IMR-90 (cell line): ENCODE results near the gene HASPIN. TPM values are rescaled to one million over a fixed set of nuclear protein-coding genes. Genes with fewer than 3 reads are reported as not detected.

Source experiments
- ATAC-seq: fragments of 200-7000 bp; cut with Tn5 transposase; 2 replicates; pipeline ENCODE4 v1.9.1; 2020; ENCODE audit warnings: low read depth, mild to moderate bottlenecking, moderate library complexity
- BruUV-seq: library from RNA; stranded (reverse); fragments of 400-500 nt; replicated peaks from 2 replicates; lab custom pipeline; 2021; lab: Mats Ljungman, UMichigan
- CTCF ChIA-PET: fragments of 300-600 bp; formaldehyde crosslinking; extraction: SDS; loops from one replicate; lab custom pipeline; 2021; ENCODE audit warnings: antibody characterized with exemption; lab: Yijun Ruan, JAX
- POLR2A ChIA-PET: fragments of 300-600 bp; sonication (Branson Sonifier 250); formaldehyde crosslinking; loops from one replicate; lab custom pipeline; 2022; ENCODE audit warnings: antibody characterized with exemption; ENCODE audit not compliant: unreplicated experiment; lab: Charles Lee
- DNase-seq: peaks from one replicate; pipeline ENCODE4 v3.0.0; 2013
- H2AFZ ChIP-seq: replicated peaks from 2 replicates; pipeline ENCODE3; 2013; ENCODE audit warnings: low read length, mild to moderate bottlenecking; ENCODE audit not compliant: poor library complexity
- H2AK5ac ChIP-seq: 2 replicates; pipeline ENCODE4 v1.6.1; 2013; ENCODE audit warnings: low read depth, low read length, inconsistent platforms
- H2AK9ac ChIP-seq: replicated peaks from 2 replicates; pipeline ENCODE3; 2013; ENCODE audit warnings: mild to moderate bottlenecking, low read depth, low read length, moderate library complexity; ENCODE audit not compliant: poor library complexity
- H2BK120ac ChIP-seq: 2 replicates; pipeline ENCODE4 v1.6.1; 2013; ENCODE audit warnings: low read depth, low read length, inconsistent platforms
- H2BK15ac ChIP-seq: 3 replicates; pipeline ENCODE4 v1.6.1; 2013; ENCODE audit warnings: low read depth, low read length, inconsistent platforms
- H2BK20ac ChIP-seq: 2 replicates; pipeline ENCODE4 v1.6.1; 2013; ENCODE audit warnings: low read depth, mild to moderate bottlenecking, inconsistent platforms, low read length, moderate library complexity
- H2BK5ac ChIP-seq: 2 replicates; pipeline ENCODE4 v1.6.1; 2013; ENCODE audit warnings: mild to moderate bottlenecking, low read depth, low read length, inconsistent platforms; ENCODE audit not compliant: poor library complexity, severe bottlenecking
- H3K14ac ChIP-seq: replicated peaks from 2 replicates; pipeline ENCODE4 v1.6.1; 2013; ENCODE audit warnings: low read depth, low read length, inconsistent platforms
- H3K18ac ChIP-seq: 2 replicates; pipeline ENCODE4 v1.6.1; 2013; ENCODE audit warnings: low read depth, low read length, control low read depth
- H3K23ac ChIP-seq: 2 replicates; pipeline ENCODE4 v1.6.1; 2013; ENCODE audit warnings: low read depth, low read length, inconsistent platforms
- H3K27ac ChIP-seq: 2 replicates; pipeline ENCODE4 v1.5.1; 2013; ENCODE audit warnings: mild to moderate bottlenecking, control low read depth, low read length; ENCODE audit not compliant: insufficient read depth
- H3K27me3 ChIP-seq: 2 replicates; pipeline ENCODE4 v1.6.1; 2013; ENCODE audit warnings: low read length; ENCODE audit not compliant: control insufficient read depth, insufficient read depth
- H3K36me3 ChIP-seq: 2 replicates; pipeline ENCODE4 v1.6.1; 2013; ENCODE audit warnings: low read length, mixed read lengths; ENCODE audit not compliant: control insufficient read depth, insufficient read depth
- H3K4ac ChIP-seq: 2 replicates; pipeline ENCODE4 v1.6.1; 2013; ENCODE audit warnings: low read depth, low read length, inconsistent platforms
- H3K4me1 ChIP-seq: 2 replicates; pipeline ENCODE4 v1.6.1; 2013; ENCODE audit warnings: low read length, mixed read lengths; ENCODE audit not compliant: control insufficient read depth, insufficient read depth
- H3K4me2 ChIP-seq: 2 replicates; pipeline ENCODE4 v1.6.1; 2013; ENCODE audit warnings: low read depth, mild to moderate bottlenecking, control low read depth, low read length, moderate library complexity
- H3K4me3 ChIP-seq: 2 replicates; pipeline ENCODE4 v1.5.1; 2013; ENCODE audit warnings: low read depth, mild to moderate bottlenecking, control low read depth, low read length, moderate library complexity; ENCODE audit not compliant: insufficient read depth
- H3K56ac ChIP-seq: 2 replicates; pipeline ENCODE4 v1.6.1; 2013; ENCODE audit warnings: low read length, inconsistent platforms; ENCODE audit not compliant: insufficient read depth; ENCODE audit errors: extremely low read depth
- H3K79me1 ChIP-seq, 2 experiments: 2 replicates each; pipeline ENCODE4 v1.6.1; 2013; ENCODE audit warnings: low read length in 2 of 2, inconsistent platforms in 1 of 2, low read depth in 1 of 2
- H3K9ac ChIP-seq: 2 replicates; pipeline ENCODE4 v1.6.1; 2013; ENCODE audit warnings: low read depth, low read length, control low read depth
- H3K9me1 ChIP-seq: 2 replicates; pipeline ENCODE4 v1.6.1; 2013; ENCODE audit warnings: low read length, inconsistent platforms; ENCODE audit not compliant: insufficient read depth
- H3K9me3 ChIP-seq: 2 replicates; pipeline ENCODE4 v1.6.1; 2013; ENCODE audit warnings: low read length; ENCODE audit not compliant: control insufficient read depth, insufficient read depth
- H4K20me1 ChIP-seq: 2 replicates; pipeline ENCODE4 v1.6.1; 2013; ENCODE audit warnings: low read length, inconsistent platforms; ENCODE audit not compliant: insufficient read depth
- H4K5ac ChIP-seq: 2 replicates; pipeline ENCODE4 v1.6.1; 2013; ENCODE audit warnings: mild to moderate bottlenecking, low read depth, low read length, control low read depth
- H4K8ac ChIP-seq, 2 experiments: 2 replicates each; pipeline ENCODE4 v1.6.1; 2013; ENCODE audit warnings: low read depth in 2 of 2, low read length in 2 of 2, control low read depth in 1 of 2, inconsistent platforms in 1 of 2
- H4K91ac ChIP-seq: 2 replicates; pipeline ENCODE4 v1.6.1; 2013; ENCODE audit warnings: low read depth, low read length, inconsistent platforms; ENCODE audit not compliant: insufficient read depth
- CTCF ChIP-seq: conservative IDR thresholded peaks from 2 replicates; pipeline ENCODE4 v1.5.1; 2012; ENCODE audit warnings: mild to moderate bottlenecking, low read depth, low read length, improper control_type of control experiment
- FOS ChIP-seq: fragments of 150-350 bp; IDR thresholded peaks from 2 replicates; pipeline ENCODE4 v1.6.1; 2016; ENCODE audit warnings: low read depth, low read length
- MAZ ChIP-seq: IDR thresholded peaks from 2 replicates; pipeline ENCODE4 v1.6.1; 2012; ENCODE audit warnings: low read depth, mild to moderate bottlenecking, low read length, improper control_type of control experiment, moderate library complexity, borderline replicate concordance
- MXI1 ChIP-seq: IDR thresholded peaks from 2 replicates; pipeline ENCODE4 v1.6.1; 2012; ENCODE audit warnings: low read depth, mild to moderate bottlenecking, low read length, moderate library complexity, borderline replicate concordance
- RFX5 ChIP-seq: IDR thresholded peaks from 2 replicates; pipeline ENCODE4 v1.8.0; 2012; ENCODE audit warnings: low read depth, mild to moderate bottlenecking, low read length, moderate library complexity
- SMC3 ChIP-seq: fragments of 150-350 bp; IDR thresholded peaks from 2 replicates; pipeline ENCODE4 v1.6.1; 2016; ENCODE audit warnings: low read depth, mild to moderate bottlenecking, antibody characterized with exemption, low read length, moderate library complexity
- WGBS, 2 experiments: methylation state at CpG; one replicate each; pipeline versions ENCODE4 v1.1.5 to v1.1.7; 2013; ENCODE audit warnings: missing lambda C conversion rate in 2 of 2; ENCODE audit not compliant: insufficient read length in 1 of 2; ENCODE audit errors: extremely low coverage in 2 of 2; 5-methylcytosine and 5-hydroxymethylcytosine counted together
- dilution Hi-C: fragments of 300-500 bp; cut with HindIII; formaldehyde crosslinking; loops from one replicate; pipeline ENCODE4 v1.14.3; 2018; ENCODE audit warnings: low sequenced_read_pairs; ENCODE audit not compliant: unreplicated experiment
- in situ Hi-C: fragments of 300-500 bp; cut with MboI; formaldehyde crosslinking; loops from 3 replicates; pipeline ENCODE4 v1.14.3; 2019; ENCODE audit warnings: low sequenced_read_pairs, inconsistent platforms, mixed read lengths
- intact Hi-C: fragments of 100-400 bp; cut with micrococcal nuclease; formaldehyde crosslinking; loops from 2 replicates; pipeline ENCODE4 v1.10.0; 2022
- polyA plus RNA-seq, 3 experiments: library from polyadenylated mRNA; depleted of rRNA; stranded (reverse); fragments of >200 nt; gene quantifications; 2 replicates each; pipeline ENCODE4 v1.2.3, GENCODE V29; 2012; ENCODE audit warnings: low replicate concordance in 1 of 3
- total RNA-seq: library from RNA; depleted of rRNA; stranded (reverse); fragments of >200 nt; gene quantifications from 2 replicates; pipeline ENCODE4 v1.2.3, GENCODE V29; 2012

HASPIN gene
- total and polyA plus RNA-seq, 2 of the 4 experiments (the other 2 are of a cell fraction) = 2.2 to 4.3 TPM

GRCh38 chr17:3685174-3685573 lies 38.5 kb upstream of the HASPIN start:
- no peak overlapping the region for H2AK9ac ChIP-seq
- ATAC-seq = no peak
- H2BK15ac ChIP-seq = no peak overlapping the region
- no peak overlapping the region for H4K5ac ChIP-seq
- DNase-seq = no peak
- ChIA-PET CTCF (no interaction called here), POLR2A (no interaction called here)
- H2BK5ac ChIP-seq = no peak overlapping the region
- no peaks in the 10 kb centered on the region for H3K79me1 ChIP-seq
- no TSS peak for BruUV-seq
- dilution Hi-C loops = no loop called here
- in situ Hi-C loops = no loop called here
- H3K4me3 ChIP-seq = no peak overlapping the region
- no peaks in the 10 kb centered on the region for H4K20me1 ChIP-seq
- no peak overlapping the region for H3K14ac ChIP-seq
- no peak overlapping the region for H3K4me2 ChIP-seq
- H3K27me3 ChIP-seq = peaks cover 11% of the 10 kb centered on the region
- H3K18ac ChIP-seq = no peak overlapping the region
- H3K4ac ChIP-seq = no peak overlapping the region
- H3K56ac ChIP-seq = no peak overlapping the region
- H3K36me3 ChIP-seq = no peaks in the 10 kb centered on the region
- TF ChIP-seq MAZ = no peak
- TF ChIP-seq SMC3 = no peak
- no peak for TF ChIP-seq MXI1
- no peak for TF ChIP-seq RFX5
- TF ChIP-seq CTCF = no peak
- TF ChIP-seq FOS = no peak
- intact Hi-C loops = no loop called here
- H3K9me1 ChIP-seq = no peaks in the 10 kb centered on the region
- no peaks in the 10 kb centered on the region for H3K9me3 ChIP-seq
- no peak overlapping the region for H3K9ac ChIP-seq
- no peak overlapping the region for H2AFZ ChIP-seq
- no peak overlapping the region for H2BK120ac ChIP-seq
- no peaks in the 10 kb centered on the region for H3K4me1 ChIP-seq
- no peak overlapping the region for H3K23ac ChIP-seq
- no peak overlapping the region for H4K8ac ChIP-seq
- no peak overlapping the region for H2AK5ac ChIP-seq
- no peak overlapping the region for H4K91ac ChIP-seq
- no peak overlapping the region for H2BK20ac ChIP-seq
- no peak overlapping the region for H3K27ac ChIP-seq
- WGBS, 2 experiments = 39% methylated on average over 2 of the region's 13 CpGs; no CpG with 5 or more reads in 1 of the 2 experiments
